NCI-H774 (cell line): ENCODE results near the gene COL11A2.
"Not testable (repeated sequence)": the region's sequence is repeated elsewhere in the genome, so short reads cannot be mapped to it uniquely, and the experiment has no call there.

Experiments used
- DNase-seq: peaks from one replicate; lab custom pipeline; 2025; lab: John Stamatoyannopoulos, UW

Gene COL11A2

DNA sequence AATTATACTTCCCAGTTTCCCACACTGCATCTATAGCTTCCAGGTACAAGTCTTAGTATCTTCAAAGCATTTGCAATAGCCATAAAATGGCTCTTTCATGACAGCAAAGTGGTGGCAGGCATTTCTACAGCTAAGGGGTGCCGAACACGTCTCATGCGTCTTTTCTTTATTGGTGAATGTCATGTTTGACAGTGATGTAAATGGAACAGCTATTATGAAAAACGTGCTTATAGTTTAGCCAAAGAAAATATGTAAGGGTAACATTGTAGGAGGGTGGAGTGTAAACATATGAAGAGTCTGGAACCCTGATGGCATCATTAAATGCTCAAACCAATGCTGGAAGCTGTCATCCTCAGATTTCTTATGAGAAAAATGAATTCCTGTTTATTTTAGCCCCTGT lies 37.9 kb downstream of the COL11A2 start:
- no peak for DNase-seq

DNA sequence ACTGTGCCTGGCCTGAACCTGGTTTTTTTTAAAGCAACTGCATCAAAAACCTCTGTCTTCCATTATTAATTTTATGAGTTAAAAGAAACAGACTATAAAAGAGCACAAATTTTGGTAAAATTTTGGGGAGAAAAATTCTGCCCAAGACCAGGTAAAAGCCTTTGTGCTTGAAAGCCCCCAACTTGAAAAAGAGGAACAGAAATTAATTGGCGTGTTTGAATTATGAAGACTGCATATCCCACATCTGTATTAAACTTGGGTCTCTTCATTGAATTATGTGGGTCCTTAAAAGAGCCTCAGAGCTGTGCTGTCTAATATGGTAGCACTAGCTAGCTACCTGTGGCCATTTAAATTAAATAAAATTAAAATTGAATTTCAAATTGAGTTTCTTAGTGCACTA lies 41.2 kb downstream of the COL11A2 start:
- DNase-seq: no peak

DNA sequence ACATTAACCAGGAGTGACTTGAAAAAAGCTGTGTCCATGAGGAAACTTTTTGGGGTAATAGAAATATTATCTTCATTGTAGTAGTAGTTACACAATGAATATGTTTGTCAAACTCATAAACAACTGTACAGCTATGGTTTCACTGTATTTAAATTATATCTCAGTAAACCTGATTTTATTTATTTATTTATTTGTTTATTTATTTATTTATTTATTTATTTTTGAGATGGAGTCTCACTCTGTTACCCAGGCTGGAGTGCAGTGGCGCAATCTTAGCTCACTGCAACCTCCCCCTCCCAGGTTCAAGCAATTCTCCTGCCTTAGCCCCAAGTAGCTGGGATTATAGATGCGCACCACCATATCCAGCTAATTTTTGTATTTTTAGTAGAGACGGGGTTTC lies 41.7 kb downstream of the COL11A2 start:
- DNase-seq: not testable (repeated sequence)

DNA sequence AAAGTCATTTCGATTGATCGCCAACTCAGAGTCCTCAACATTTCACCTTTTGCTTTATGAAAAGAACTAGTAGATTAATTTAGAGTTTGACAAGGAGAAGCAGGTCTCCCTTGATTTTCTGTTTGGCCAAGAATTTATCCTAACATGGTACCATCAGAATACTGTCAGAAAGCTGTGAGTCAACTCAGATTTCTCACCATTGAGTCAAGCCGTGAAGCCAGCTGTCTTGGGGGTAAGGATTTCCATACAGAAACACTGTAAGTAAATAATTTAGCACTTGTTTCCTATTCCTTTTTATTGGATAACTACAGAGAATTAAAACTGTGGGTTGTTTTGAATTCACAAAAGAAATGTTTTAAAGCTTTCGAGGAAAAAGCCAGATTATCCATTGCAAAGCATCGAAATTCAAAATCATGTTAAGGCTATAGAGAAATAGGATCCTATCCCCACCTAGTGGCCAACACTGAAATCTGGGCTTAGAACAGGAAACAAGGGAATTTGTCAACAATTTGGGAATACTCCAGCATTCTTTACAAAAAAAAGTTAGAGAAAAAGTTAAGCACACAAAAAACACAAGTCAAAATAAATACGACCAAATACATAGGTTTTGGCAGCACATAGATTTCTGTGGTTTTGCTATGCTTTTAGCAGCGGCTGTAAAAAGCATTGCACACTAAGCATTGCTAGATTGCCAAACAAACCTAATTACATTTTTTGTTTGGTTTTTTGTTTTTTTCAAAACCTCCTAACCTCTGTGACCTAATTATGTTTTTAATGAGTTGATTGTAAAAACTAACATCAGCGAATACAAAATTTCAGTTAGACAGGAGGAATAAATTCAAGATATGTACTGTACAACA lies 44.2 kb downstream of the COL11A2 start:
- no peak for DNase-seq

DNA sequence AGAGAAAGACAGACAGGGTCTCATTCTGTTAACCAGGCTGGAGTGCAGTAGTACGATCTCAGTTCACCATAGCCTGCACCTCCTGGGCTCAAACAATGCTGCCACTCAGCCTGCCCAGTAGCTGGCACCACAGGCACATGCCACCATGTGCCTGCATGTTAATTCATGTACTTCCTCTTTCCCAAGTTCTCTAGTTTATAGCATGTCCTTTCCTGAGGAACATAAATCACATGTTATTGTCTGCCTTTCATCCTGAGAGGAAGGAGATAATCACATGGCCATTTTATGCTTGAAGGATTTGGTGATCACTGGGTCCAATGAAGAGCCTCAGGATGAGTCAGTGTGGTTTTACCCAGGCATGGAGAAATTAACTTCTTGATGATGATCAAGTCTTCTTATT lies 47.9 kb downstream of the COL11A2 start:
- DNase-seq: no peak

DNA sequence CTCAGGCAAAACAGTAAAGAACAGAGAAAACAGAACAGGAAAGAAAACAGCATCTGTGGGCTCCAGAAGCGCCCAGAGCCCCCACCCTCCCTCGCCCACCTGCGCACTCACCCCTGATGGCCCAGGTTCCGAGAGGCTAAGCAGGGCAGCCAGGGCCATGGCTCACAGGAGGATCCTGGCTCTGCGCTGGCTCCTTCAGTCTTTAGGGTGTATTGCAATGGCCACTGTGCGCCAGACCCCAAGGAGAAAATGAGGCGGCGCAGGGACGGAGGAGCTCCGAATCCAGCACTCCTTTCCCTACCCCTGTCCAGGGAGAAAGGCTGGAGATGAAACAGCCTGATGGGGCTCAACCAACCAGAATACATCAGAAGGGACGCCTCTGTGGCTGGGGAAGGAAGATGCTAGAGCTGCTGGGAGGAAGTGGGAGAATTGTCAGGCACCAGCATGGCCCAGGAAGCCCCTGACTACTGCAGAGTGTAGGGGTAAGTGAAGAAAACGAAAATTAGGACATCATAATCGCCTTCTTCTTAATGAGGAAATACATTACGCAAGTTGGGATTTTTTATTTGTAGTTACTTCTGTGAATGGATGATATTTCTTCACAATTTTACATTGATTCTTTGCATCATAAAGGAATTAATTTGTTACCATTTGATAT lies 49.0 kb downstream of the COL11A2 start:
- DNase-seq: no peak

DNA sequence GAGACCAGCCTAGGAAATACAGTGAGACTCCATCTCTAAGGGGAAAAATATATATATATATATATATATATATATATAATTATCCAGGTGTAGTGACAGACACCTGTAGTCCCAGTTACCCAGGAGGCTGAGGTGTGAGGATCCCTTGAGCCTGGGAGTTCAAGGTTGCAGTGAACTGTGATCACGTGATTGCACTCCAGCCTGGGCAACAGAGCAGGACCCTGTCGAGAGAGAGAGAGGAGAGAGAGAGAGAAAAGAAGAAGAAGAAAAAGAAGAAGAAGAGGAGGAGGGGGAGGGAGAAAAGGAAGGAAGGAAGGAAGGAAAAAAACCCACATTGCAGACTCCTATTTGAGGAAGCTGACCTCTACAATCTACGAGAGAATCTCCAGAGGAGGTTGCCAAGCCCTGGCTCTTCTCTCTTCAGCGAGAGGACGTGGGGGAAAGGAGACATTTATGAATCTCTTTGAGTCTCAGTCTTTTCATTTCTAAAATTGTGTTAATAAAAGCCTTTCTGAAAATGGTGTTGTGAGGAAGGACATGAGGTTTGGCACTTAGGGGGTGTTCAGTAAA lies 49.7 kb downstream of the COL11A2 start:
- no peak for DNase-seq

DNA sequence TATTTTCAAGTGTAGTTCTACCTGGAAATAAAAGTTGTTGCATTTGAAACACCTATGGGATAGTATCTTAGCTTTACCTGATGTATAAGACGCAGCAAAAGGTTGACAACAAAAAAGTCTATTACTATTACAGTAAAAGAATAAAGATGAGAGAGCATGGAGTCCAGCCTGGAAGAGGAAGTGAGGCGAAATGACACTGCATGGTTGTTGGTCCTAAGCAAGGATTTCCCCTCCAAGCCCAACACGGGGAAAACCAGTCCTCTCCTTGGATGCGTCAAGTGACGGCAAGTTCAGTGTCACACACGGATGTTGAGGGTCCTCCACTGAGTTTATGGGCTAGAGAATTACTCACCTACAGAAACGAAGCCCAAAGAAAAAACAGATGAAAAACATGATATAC lies 51.7 kb downstream of the COL11A2 start:
- no peak for DNase-seq

DNA sequence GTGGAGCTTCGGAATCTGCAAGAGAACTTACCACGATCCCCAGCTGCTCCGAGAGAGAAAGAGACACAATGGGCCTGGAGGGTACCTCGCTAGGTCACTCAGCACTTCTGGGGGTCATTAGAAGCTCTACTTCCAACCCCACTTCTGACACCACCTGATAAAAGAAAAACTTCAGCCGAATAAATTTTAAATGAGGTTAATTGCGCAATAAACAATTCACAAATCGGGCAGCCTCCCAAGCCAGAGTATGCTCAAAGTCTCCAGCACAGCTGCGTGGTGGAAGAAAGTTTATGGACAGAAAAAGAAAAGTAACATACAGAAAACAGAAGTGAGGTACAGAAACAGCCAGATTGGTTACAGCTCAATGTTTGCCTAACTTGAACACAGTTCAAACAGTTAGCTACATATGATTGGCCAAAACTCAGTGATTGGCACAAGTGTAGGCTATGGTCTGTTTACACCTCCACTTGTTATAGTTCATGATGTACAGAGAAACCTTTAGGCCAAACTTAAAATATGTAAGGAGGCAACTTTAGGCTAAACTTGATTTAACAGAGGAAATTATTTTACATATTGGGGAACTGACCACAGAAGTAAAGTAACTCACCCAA lies 52.6 kb downstream of the COL11A2 start:
- DNase-seq: no peak

DNA sequence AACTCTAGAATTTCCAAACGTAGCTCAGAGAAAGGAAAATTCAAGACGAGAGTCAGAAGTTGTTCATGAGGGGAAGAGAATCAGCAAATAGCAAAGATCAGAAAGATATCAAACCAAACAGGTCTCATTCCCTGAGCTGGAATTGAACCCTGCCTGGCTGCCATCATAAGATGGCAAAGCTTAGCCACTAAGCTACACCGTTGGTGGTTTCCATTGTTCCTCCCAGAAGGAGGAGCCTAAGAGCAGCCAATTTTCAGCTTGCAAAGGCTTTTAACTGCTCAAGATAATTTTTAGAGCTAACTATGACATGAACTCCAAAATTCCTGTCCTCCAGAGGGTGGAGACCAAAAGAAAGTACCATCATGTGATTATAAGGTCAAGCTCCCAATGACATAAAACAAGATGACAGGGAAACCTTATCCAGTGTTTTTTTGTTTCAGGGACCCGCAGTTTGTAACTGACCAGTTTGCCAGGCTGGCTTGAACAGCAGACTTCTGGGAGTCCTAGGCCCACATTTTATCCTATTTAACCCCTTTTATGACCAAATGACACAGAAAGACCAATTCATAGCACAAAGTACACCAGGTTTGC lies 55.9 kb downstream of the COL11A2 start:
- DNase-seq: no peak

DNA sequence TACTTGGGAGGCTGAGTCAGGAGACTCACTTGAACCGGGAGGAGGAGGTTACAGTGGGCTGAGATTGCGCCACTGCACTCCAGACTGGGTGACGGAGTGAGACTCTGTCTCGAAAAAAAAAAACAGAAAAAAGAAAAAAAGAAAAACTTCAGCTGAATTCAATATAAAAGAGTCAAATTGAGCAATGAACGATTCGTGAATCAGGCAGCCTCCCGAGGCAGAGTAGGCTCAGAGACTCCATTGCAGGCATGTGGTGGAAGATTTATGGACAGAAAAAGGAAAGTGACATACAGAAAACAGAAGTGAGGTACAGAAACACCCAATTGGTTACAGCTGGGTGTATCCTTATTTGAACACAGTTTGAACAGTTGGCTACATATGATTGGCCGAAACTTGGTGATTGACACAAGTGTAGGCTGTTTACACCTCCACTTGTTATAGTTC lies 60.2 kb downstream of the COL11A2 start:
- DNase-seq: no peak

DNA sequence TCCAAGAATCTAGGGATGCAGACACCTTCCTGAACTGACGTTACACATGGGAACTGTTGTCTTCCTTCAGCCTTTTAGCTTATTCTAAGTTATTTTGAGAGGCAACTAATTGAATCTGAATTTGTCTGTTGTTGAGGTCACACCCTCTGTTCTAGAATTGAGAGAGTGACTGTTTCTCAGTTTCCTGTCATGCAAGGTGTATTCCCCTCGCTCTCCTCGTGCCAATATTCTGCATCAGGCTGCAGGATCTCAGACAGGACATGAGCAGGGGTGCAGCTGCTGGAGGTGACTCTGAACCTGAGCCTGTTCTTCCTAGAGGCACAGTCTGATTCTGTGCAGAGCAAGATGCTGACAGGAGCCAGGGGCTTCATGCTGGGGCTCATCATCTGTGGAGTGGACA lies 63.9 kb downstream of the COL11A2 start:
- DNase-seq: no peak

DNA sequence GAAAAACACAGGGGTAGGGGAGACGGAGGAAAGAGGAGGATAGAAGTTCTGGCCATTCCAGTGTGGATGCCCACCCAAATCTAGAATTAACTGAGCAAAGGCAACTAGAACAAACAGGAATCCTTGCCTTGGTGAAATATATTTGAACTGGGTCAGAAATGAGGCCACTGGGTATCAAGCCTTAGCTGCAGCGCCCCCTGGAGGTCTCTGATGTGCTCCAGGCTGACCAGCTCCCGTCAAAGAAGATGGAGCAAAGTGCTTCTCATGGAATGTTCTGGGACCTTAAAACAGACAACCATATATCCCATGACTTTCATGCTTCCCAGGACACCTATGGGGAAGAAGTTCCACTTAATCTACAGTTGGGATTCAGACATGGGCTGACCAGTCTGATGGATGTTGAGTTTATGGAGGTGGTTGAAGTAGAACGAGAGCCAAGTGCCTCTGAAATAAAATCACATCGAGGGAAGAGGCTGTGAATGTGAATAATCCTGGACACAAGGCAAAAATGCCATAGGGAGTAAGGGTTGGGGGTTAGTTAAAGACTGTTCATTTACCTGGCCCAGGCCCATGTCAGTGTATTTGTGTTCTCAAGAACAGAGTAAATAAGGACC lies 66.1 kb downstream of the COL11A2 start:
- peak; percentile 30 for DNase-seq

DNA sequence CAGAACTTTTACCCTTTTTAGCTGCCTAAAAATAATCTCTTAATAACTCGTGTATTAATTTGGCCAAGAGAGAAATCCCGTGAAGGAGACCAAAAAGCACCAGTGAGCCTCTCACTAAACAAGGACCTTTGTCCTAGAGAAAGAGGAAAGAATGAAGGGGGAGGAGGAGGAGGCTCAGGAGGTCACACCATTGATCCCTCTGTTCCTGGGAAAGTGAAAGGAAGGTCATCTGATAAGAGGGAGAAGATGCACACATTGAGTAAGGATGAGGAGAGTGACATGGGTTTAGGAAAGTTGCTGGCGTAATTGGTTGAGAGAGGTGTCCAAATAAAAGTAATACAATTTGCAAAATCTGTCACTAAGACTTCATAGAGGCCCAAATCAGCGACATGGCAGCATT lies 67.3 kb downstream of the COL11A2 start:
- DNase-seq: no peak

DNA sequence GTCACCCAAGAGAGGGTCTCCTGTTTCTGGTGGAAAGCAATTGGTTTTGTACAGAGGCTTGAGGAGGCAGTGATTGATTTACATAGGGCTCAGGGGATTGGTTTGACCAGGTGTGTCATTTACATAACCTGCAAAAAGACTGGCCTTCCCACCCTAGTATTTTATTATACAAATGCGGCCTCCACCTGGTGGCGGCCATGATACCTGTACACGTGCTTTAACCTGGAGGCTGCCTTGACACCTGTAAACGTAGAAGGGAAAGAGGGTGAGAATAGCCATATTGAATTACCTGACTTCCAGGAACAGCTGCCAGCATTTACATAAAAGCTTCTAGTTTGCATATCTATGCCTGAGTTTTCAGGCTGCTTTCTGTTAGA lies 67.8 kb downstream of the COL11A2 start:
- no peak for DNase-seq

DNA sequence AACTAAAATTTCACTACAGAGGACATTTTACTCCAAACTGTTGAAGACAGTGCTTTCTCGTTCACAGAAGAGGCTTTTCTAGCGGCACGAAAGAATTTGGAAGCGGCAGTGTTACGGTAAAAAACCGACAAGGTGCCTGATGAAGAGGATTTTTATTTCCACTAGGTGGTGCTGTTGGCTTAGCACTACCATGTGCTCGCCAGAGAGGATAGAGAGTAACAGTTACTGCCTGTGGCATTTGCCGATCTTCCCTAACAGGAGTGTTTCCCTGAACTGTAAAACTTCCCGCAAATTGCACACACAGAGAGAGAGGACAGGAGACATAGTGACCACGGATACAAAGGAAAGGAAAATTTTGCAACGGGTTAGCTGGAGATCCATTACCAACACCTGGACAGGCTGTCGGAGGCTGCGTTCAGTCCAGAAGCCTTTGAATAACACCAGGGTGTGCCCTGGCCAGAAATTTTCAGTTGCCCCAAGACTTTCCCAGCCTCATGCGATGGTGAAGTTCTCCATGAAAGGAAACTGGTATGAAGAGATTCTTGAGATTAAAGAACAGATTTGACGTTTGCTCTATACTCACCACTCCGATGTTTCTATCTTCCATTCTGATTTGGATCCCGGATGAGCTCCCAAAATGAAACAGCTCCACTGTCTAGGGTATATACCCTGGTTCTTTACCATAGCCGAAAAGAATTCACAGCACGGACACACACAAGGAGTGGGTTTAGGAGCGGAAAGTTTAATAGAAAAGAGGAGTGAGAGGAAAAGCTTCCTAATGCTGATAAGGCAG lies 68.3 kb downstream of the COL11A2 start:
- DNase-seq: no peak

DNA sequence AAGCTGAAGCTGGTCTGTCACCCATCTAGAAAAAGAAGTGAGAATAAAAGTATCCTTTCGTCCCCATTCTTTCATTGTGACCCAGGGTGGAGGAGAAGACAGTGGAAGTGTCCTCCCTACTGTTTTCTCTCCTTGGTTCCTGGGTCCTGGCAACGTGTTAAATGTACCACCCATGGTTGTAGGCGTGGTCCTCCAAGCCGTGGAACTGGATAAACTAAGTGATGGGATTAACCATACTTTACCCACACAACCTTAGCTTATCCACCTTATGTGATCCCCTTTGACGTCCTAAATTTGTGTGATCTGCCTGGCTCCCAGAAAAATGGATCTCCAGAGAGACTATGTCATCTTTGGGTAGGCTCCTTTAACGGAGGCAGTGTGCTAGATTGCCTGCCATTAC lies 69.1 kb downstream of the COL11A2 start:
- DNase-seq: no peak

DNA sequence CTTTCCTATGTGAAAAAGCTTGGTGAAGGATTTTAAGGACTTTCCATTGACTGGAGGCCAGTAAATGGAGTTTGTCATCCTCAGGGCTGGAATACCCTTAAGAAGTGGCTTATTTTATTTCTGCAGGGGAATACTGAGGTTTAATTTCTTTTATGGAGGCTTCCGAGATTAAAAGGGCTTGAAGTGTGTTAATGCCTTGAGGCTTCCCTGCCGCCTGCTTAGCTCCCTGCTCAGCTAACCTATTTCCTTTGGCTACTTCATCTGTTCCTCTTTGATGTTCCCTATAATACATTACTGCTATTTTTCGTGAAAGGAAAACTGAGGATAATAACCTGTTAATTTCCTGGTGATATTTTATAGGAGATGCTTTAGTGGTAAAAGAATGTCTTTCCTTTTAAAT lies 72.3 kb downstream of the COL11A2 start:
- no peak for DNase-seq

DNA sequence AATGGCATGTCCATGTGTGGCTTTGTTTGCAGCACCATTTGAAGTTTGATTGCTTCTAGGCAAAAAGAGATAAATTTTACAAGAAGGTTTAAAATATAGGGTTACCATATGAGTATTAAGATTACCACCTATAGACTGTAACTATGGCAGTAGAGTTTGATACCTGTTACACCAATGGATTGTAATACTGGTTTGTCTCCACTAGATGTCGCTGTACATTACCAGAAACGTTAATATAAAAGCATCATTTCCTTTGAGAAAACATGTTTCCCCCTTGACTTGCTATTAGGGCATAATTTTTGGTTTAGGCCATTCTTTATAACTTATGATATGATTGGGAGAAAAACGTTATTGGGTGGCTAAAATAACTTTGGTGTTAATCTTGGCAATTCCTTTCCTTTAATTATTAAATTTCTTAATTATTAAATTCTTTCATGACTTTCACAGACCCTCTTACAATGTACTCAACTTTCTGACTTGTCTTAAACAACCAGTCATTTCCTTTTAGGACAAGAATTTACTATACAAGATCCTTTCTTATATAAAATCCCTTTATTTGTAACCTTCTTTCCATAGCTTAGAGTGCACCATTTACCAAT lies 73.6 kb downstream of the COL11A2 start:
- peak; percentile 40 for DNase-seq

DNA sequence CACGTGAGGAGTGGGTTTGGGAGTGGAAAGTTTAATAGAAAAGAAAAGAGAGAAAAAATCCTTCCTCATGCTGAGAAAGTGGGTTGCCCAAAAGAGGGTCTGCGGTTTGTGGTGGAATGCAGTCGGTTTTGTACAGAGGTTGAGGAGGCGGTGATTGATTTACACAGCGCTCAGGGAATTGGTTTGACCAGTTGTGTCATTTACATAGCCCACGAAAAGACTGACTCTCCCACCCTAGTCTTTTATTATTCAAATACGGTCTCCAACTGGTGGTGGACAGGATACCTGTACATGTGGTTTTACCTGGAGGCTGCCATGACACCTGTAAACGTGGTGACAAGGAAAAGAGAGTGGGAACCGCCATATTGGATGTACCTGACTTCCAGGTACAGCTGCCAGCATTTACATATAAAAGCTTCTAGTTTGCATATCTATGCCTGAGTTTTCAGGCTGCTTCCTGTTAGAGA lies 74.4 kb downstream of the COL11A2 start:
- no peak for DNase-seq
